HG02981 (cell line): ENCODE measurements around the gene SPRR2E.
"Not testable (repeated sequence)": the region's sequence is repeated elsewhere in the genome, so short reads cannot be mapped to it uniquely, and the experiment has no call there.

Source experiments
- ATAC-seq: cut with Tn5 transposase; IDR thresholded peaks from one replicate; pipeline ENCODE4 v1.9.1; 2021; ENCODE audit warnings: mild to moderate bottlenecking, moderate library complexity; ENCODE audit not compliant: unreplicated experiment

SPRR2E gene

DNA sequence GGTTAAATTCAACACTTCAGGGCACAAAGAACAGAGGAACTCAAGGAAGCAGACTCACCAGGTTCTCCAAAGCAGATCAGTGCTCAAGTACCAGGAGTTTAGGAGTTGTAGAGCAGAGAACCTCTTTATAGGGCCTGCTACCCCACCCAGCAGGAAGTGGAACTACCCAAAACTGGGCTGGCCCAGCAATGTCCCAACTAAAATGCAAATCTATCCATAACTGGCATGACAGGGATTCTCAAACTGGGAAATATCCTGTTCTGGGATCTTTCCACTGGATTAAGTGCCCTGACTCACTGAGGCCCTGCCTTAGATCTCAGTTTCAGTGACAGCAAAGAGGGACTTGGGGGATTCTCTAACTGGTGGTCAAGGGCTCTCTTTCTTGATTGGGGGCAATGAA lies at the start of gene SPRR2E:
SPRR2E (minus strand) TSS at position 101 of the 400 bp plus-strand sequence. CDS start 775 bp downstream, outside the sequence.
- no peak for ATAC-seq

DNA sequence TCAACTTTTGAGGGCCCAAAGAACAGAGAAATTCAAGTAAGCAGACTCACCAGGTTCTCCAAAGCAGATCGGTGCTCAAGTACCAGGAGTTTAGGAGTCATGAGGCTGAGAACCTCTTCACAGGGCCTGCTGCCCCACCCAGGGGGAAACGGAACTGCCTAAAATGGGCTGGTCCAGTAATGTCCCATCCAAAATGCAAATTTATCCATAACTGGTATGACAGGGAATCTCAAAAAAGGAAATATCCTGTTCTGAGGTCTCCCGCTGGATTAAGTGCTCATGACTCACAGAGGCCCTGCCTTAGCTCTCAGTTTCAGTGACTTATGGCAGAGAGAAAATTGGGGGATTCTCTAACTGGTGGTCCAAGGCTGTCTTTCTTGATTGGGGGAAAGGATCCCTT lies 47.1 kb upstream of the SPRR2E start:
- no peak for ATAC-seq

DNA sequence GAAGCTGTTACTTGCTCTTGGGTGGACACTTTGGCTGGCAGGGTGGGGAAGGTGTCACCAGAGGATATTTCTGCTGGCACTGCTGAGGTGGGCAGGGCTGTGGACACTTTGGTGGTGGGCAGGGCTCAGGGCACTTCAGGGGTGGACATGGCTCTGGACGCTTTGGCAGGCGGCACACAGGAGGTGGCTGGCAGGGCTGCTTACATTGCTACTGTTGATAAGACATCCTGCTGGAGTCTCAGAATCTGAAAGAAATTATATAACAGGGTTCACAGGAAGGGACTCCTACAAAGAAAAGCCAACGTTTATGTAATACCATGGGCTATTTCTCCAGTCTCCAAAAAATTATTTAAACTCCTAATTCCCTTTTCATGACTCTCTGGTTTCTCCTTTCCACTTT lies 46.2 kb upstream of the SPRR2E start:
- no peak for ATAC-seq

DNA sequence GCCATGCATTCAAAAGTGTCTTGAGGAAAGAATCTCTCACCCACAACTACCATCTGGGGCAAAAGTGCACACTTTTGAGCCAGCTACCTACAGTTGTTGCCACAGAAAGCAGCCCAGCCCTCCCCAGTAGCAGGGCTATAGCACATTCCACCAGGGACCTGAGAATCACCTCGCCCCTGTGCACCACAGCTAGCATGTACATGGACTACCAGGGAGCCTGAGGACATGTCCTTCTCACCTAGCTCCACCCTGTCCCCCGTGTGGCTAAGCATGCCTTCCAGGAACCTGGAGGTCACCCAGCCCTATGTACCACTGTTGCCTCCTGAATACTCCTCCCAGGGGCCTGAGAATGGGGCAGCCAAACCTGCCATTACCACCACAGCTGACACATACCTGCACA lies 39.4 kb upstream of the SPRR2E start:
- no peak for ATAC-seq

DNA sequence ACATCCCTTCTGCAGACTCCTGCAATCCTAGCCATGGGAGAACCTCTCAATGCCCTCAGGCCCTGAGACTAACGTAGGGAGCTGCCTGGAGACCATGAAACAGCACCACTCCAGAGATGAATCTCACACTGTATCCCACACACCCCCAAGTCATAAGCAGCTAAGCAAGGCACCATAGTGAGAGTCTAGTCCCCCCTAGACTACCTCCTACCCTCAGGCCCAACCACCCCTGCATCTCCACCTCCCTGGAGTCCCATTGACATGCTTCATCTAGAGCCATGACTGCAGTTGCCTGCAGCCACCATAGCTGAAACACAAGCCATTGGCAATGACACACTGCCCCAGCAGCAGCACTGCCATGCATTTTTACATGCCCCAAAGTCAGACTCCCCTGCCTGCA lies 38.9 kb upstream of the SPRR2E start:
- ATAC-seq: no peak

DNA sequence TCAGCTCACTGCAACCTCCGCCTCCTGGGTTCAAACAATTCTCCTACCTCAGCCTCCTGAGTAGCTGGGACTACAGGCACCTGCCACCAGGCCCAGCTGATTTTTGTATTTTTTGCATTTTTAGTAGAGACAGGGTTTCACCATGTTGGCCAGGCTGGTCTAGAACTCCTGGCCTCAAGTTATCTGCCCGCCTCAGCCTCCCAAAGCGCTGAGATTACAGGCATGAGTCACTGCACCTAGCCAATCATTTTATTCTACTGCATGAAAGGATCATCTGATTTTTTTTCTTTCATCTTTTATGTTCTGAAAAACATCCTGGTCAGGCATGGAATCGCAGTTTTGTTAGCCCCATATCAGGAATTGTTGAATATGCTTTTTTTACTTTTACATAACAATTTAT lies 34.4 kb upstream of the SPRR2E start:
- ATAC-seq: not testable (repeated sequence)

DNA sequence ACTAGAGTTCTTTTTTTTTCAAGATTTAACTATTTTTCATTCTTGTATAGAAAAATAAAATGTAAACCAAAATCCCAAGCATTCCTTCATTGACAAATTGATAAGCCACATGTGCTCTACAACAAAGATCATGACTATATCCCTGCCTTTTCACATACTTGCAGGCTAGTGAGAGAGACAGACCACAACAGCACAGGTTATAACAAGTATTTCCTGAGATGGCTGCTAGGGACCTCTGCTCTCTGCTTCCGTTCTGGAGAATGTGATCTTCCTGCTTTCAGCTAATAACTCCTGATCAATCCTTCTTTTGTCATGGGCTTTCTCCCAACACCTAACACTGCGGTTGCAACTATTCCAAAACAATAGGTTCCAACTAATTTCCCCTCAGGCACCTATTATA lies 33.0 kb upstream of the SPRR2E start:
- no peak for ATAC-seq

DNA sequence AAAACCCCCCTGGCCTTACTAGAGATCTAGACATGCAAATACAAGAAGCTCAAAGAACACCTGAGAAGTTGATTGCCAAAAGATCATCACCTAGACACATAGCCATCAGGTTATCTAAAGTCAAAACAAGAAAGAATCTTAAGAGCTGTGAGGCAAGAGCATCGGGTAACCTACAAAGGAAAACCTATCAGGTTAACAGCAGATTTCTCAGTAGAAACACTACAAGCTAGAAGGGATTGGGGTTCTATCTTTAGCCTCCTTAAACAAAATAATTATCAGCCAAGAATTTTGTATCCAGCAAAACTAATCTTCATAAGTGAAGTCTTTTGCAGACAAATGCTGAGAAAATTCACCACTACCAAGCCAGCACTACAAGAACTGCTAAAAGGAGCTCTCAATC lies 31.2 kb upstream of the SPRR2E start:
- no peak for ATAC-seq

DNA sequence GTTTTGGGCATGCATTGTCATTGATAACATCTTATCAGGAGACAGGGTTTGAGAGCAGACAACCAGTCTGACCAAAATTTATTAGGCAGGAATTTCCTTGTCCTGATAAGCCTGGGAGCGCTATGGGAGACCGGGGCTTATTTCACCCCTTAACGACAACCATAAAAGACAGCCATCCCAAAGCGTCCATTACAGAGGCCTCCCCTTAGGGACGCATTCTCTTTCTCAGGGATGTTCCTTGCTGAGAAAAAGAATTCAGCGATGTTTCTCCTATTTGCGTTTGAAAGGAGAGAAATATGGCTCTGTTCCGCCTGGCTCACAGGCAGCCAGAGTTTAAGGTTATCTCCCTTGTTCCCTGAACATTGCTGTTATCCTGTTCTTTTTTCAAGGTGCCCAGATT lies 29.5 kb upstream of the SPRR2E start:
- not testable (repeated sequence) for ATAC-seq

DNA sequence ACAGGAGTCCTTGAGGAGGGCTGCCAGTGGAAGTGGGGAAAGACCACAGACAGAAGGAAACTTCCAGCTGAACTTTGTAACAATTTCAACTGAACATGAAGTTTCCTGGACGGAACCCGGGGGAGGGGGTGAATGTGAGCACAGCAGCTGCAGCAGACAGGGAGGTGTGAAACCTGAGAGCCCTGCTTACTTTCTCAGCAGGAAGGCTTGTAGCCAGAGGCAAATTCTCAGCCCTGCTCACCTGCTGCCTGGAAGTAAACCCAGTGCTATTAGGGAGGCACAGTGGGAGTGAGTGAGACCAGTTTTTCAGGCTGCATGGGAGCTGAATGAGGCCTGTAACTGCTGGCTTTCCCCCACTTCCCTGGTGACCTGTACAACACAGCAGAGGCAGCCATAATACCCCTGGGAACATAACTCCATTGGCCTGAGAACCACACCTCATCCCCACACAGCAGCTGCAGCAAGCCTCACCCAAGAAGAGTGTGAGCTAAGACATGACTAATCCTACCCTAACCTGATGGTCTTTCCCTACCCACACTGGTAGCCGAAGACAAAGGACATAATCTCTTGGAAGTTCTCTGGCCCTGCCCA lies 28.6 kb upstream of the SPRR2E start:
- no peak for ATAC-seq

DNA sequence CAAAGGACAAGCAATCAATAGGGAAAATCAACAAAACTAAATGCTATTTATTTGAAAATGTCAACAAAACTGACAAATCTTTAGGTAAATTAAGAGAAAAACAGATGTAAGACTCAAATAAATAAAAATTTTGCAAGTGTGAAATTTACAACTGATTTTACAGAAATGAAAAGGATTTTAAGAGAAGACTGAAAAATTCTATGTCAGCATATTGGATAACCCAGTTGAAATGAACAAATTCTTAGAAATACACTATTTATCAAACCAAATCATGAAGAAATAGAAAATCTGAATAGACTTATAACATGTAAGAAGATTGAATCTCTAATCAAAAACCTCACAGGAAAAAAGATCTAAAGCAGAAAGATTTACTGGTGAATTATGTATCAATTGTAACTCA lies 26.6 kb upstream of the SPRR2E start:
- no peak for ATAC-seq

DNA sequence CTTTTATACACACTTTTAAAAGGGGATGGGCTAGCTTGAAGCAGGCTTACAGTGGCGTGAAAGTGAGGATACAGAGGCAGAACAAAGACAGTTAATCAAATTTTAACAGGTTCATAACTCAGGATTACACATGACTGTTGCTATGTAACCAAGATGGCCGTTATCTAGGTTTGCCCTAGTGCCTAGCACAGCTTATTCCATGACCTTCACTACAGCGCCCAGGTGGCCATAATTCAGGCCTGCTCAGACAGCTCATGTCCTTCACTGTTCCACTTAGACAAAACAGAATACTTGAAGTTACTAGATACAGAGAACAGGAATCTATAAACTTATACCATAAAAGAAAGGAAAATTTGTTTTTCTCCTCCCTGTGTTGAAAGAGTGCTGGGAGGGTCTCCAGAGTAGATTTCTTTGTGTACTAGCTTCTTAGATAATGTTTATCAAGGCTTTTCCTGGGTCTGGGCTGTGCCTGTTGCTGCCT lies 25.2 kb upstream of the SPRR2E start:
- ATAC-seq: no peak

DNA sequence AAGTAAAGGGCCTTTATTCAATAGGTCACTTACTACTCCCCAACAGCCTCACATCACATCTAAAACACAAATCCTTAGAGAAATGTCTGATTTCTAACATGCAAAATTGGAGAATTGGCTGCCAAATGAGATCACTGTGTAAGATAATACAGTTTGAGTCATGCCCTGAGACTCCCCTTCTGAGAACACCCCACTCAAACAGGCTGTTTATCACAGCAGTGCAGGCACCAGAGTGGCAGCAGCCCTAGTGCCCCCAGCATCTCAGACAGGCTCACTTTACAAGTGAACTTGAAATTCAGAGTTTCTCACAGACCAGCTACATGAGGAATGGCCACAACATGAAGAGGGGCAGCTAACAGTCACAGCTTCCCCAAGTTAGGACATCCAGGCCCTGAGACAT lies 20.9 kb upstream of the SPRR2E start:
- not testable (repeated sequence) for ATAC-seq

DNA sequence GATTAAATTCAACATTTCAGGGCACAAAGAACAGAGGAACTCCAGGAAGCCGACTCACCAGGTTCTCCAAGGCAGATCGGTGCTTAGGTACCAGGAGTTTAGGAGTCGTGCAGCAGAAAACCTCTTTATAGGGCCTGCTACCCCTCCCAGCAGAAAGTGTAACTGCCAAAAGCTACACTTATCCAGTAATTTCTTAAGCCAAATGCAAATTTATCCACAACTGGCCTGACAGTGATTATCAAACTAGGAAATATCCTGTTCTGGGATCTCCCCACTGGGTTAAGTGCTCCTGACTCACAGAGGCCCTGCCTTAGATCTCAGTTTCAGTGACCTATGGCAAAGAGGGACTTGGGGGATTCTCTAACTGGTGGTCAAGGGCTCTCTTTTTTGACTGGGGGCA lies 19.1 kb upstream of the SPRR2E start, which contains the start of gene SPRR2F:
SPRR2F (minus strand) TSS at position 101 of the 400 bp plus-strand sequence. CDS start 783 bp downstream, outside the sequence.
- ATAC-seq: no peak

DNA sequence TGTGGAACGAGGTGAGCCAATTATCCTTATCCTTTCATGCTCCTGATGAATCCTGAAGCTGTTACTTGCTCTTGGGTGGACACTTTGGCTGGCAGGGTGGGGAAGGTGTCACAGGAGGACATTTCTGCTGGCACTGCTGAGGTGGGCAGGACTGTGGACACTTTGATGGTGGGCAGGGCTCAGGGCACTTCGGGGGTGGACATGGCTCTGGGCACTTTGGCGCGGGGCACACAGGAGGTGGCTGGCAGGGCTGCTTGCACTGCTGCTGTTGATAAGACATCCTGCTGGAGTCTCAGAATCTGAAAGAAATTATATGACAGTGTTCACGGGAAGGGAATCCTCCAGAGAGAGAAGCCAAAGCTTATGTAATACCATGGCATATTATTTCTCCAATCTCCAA lies 18.1 kb upstream of the SPRR2E start:
- not testable (repeated sequence) for ATAC-seq

DNA sequence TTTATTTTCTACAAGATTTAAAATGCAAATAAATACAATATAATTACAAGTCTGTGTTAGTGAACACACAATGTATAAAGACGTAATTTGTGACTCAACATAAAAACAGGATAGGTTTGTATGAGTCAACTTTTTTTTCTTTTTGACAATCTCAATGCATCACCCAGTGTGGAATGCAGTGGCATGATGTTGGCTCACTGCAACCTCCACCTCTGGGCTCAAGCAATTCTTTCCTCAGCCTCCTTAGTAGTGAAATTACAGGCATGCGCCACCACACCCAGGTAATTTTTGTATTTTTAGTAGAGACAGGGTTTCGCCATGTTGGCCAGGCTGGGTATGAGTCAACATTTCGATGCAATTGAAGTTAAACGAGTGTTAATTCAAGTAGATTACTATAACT lies 5.9 kb upstream of the SPRR2E start:
- no peak for ATAC-seq

DNA sequence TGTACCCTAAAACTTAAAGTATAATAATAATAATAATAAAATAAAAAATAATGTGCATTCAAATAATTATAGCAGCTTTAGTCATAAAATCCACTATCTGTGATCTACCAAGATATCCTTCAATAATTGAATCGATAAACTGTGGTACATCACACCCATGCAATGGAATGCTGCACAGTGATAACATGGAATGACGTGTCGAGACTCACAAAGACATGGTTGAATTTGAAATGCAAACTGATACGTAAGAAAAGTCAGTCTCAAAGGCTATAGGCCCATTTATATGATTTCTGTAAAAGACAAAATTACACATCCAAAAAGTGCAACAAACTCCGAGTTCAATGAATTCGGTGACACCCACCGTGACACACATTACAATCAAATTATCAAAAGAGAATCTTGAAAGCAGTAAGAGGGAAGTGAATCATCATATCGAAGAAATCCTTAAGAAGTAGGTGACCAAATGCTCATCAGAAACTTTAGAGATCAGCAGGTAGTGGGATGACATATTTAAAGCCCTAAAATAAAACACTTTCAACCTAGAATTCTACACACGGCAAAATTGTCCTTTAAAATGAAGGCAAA lies 5.2 kb upstream of the SPRR2E start:
- no peak for ATAC-seq

DNA sequence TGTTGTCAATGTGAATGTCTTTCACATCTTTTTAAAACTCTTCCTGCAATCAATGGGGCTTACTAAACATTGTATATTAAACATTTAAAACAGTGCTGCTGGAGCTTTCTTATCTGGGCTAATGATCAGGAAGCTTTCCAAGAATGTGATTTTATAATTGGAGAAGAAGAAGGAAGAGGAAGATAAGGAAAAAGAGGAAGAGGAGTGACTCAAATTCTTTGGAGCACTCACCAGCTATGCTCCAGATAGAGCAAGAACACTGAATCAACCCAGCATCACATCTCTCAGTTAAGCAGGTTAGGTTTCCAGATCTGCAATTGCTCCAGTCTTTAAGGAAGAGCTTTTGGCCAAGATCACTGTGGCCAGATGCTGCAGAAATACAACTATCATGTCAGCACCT lies 1.4 kb upstream of the SPRR2E start:
- ATAC-seq: no peak

DNA sequence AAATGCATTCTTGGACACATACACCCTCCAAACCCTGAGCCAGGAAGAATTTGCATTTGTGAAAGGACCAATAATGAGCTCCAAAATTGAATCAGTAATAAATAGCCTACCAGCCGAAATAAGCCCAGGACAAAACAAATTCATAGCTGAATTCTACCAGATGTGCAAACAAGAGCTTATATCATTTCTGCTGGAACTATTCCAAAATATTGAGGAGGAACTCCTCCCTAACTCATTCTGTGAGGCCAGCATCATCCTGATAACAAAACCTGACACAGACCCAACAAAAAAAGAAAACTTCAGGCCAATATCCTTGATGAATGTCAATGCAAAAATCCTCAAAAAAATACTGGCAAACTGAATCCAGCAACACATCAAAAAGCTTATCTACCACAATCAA lies 6.7 kb downstream of the SPRR2E start:
- ATAC-seq: no peak

DNA sequence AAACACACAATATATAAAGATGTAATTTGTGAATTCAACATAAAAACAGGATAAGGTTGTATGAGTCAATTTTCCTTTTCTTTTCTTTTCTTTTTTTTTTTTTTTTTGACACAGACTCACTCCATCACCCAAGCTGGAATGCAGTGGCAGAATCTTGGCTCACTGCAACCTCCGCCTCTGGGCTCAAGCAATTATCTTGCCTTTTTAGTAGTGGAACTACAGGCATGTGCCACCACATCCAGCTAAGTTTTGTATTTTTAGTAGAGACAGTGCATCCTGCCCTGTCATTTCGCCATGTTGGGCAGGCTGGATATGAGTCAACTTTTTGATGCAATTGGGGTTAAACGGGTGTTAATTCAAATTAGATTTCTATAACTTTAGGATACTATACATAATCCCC lies 12.6 kb downstream of the SPRR2E start:
- no peak for ATAC-seq

DNA sequence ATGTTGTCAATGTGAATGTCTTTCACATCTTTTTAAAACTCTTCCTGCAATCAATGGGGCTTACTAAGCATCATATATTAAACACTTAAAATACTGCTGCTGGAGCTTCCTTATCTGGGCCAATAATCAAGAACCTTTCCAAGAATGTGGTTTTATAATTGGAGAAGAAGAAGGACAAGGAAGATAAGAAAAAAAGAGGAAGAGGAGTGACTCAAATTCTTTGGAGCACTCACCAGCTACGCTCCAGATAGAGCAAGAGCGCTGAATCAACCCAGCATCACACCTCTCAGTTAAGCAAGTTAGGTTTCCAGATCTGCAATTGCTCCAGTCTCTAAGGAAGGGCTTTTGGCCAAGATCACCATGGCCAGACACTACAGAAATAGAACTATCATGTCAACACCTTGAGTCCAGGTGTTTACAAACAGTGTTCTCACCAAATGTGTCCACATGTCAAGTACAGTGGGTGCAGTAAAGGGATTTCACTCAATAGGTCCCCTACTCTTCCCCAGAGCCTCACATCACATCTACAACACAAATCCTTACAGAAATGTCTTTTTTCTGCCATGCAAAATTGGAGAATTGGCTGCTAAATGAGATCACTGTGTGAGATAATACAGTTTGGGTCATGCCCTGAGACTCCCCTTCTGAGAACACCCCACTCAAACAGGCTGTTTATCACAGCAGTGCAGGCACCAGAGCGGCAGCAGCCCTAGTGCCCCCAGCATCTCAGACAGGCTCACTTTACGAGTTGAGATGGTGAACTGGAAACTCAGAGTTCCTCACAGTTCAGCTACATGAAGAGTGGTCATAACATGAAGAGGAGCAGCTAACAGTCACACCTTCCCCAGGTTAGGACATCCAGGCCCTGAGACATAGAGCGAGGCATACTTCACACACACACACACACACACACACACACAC lies 21.3 kb downstream of the SPRR2E start:
- no peak for ATAC-seq

DNA sequence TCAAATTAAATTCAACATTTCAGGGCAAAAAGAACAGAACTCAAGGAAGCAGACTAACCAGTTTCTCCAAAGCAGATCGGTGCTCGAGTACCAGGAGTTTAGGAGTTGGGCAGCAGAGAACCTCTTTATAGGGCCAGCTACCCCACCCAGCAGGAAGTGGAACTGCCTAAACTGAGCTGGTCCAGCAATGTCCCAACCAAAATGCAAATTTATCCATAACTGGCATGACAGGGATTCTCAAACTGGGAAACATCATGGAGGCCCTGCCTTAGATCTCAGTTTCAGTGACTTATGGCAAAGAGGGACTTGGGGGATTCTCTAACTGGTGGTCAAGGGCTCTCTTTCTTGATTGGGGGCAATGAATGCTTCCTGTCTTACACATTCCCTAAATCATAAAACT lies 22.8 kb downstream of the SPRR2E start, which contains the start of gene SPRR2B:
SPRR2B (minus strand) TSS at position 101 of the 400 bp plus-strand sequence. CDS start 772 bp downstream, outside the sequence.
- ATAC-seq: no peak
